NCI-H187 treated with DMSO at 0.1 percent for 48 hours (cell line): ENCODE measurements around the gene MYL12A.
"Not testable (repeated sequence)": the region's sequence is repeated elsewhere in the genome, so short reads cannot be mapped to it uniquely, and the experiment has no call there.

Experiments used
- DNase-seq: peaks from one replicate; lab custom pipeline; 2025; lab: John Stamatoyannopoulos, UW

MYL12A gene

GRCh38 chr18:3247240-3248061 is at the start of gene MYL12A:
TSS of gene MYL12A (plus strand) at chr18:3247801. CDS start at chr18:3253248, 5,447 bp downstream.
- DNase-seq: peak; percentile 61

DNA sequence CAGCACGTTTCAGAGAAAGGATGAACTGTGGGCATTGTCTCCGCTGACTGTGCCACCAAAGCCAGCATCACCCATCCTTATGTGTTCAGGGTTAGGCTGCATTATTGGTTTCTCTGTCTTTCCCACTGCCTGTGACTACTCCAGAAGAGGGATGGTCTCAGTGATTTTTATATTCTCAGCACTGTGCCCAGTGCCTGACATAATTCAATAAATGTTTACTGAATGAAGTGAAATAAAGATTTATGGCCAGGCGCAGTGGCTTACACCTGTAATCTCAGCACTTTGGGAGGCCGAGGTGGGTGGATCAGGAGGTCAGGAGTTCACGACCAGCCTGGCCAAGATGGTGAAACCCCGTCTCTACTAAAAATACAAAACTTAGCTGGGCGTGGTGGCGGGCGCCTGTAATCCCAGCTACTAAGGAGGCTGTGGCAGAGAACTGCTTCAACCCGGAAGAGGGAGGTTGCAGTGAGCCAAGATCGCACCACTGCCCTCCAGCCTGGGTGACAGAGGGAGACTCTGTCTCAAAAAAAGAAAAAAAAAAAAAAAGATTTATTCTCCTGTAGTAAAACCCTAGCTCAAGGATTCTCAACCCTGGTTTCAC is 49.2 kb upstream of the MYL12A start:
- DNase-seq: not testable (repeated sequence)

DNA sequence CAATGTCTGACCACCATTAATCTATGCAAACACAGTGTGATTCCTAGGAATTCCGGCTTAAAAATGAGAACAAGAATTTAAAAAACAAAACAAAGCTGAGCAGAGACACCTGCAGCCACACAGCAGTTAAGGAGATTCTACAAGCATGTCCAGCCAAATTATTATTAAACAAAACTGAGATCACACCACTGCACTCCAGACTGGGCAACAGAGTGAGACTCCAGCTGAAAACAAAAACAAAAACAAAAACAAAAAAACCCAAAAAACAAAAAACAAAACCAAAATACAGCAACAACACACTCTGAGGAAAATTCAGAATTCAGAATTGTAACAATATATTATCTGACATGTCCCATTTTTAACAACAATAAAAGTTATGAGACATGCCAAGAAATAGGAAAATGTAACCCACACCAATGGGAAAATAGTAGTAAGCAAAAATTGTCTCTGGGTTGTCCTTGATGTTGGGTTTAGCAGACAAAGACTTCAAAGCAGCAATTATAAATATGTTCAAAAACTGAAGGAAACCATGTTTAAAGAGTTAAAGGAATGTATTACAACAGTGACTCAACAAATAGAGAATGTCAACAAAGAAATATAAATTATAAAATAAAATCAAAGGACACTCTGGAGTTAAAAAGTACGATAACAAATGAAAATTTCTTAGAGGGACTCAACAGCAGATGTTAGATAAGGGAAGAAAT is 47.5 kb upstream of the MYL12A start:
- DNase-seq: no peak

DNA sequence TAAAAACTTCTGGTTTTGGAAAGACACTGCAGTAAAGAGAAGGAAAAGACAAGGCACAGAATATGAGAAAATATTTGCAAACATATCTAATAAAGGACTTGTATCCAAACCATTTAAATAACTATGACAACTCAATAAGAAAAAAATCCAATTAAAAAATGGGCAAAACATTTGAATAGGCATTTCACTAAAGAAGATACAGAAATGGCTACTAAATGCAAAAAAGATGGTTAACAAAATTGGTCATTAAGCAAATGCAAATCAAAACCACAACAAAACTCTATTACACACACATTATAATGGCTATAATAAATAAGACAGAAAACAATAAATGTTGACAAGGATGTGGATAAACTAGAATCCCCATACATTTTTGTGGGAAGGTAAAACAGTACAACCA is 42.4 kb upstream of the MYL12A start:
- DNase-seq: no peak

- DNase-seq: no peak
Measured at GRCh38 chr18:3207565-3207964, 40.0 kb upstream of the MYL12A start.

GRCh38 chr18:3209859-3210569 is 37.6 kb upstream of the MYL12A start:
- DNase-seq: no peak

DNA sequence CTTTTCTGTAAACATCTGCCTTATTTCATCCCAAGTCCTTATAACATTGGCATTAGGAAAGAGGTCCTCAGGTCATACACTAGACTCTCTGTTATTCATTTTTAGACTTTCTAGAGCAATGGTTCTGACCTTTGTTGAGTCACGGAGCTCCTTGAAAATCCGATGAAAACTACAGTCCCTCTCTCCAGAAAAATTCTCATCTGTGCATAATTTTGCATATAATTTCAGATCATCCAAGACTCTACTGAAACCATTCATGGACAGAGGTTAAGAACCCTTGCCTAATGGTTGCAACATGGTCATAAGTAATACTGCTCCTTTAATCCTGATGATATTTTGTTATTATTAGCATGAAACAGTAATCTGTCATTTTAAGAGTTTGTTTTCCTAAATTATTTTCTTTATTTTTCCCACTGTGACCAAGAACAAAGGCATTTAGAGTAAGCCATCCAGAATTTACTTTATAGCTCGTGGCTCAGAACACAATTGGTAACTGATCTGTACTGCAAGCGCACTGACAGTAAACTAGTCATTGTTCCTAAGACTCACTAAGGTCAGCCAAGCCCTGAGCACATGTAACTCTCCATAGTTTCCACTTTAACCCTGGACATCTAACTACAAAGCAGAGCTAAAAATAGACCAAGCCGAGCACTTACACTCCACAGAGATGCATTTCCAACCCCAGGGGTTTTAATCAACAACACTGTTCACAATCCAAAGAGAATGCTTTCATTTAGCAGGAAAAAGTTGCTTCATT is 36.2 kb upstream of the MYL12A start:
- no peak for DNase-seq

DNA sequence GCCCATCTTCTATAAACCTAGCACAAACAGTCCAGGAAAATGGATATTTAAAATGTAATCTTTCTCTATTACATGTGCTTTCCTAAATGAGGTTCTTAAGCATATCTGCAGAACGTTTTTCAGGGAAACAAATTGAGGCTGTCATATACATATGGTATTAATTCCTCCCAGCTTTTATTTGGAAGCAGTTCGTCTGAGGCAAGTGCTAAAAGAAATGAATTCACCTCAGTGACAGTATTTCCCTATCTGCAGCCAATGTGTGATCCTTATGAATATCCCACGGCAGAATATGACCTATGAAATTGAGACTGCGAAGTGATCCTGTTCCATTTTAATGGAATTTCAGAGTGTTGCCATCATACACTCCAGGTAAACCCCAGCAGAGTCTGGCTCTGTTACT is 34.9 kb upstream of the MYL12A start:
- DNase-seq: no peak

- no peak for DNase-seq
Measured at GRCh38 chr18:3213300-3214059, 34.1 kb upstream of the MYL12A start.

DNA sequence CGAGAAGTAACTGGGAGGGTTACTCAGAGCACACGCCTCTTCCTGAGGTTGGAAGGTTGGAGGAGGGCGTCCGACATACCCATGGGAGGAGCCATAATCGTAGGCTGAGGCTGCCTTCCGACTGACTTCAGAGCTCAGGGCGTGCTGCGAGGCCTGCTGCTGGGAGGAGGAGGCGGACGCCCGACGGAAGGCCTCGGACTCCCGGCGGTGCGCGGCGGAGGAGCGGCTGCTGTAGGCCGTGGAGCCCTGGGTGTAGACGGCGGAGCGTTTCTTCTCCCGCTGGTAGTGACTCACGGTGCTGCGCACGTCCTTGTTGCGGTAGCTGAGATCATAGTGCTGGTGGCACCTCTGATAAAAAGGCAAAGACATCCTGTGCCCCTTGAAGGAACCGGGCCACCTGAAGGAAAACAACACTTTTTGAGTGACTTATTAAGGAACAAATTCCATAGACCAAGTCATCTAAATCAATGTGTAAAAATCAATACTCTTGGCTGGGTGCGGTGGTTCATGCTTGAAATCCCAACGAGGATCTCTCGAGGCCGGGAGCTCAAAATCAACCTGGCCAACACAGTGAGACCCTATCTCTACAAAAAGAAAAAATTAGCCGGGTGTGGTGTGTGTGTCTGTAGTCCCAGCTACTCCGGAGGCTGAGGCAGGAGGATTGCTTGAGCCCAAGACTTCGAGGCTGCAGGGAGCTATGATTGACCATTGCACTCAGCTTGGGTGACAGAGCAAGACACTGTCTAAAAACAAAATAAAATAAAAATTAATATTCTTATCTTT is 32.6 kb upstream of the MYL12A start:
- DNase-seq: no peak

- no peak for DNase-seq
Measured at GRCh38 chr18:3216987-3217386, 30.6 kb upstream of the MYL12A start.

DNA sequence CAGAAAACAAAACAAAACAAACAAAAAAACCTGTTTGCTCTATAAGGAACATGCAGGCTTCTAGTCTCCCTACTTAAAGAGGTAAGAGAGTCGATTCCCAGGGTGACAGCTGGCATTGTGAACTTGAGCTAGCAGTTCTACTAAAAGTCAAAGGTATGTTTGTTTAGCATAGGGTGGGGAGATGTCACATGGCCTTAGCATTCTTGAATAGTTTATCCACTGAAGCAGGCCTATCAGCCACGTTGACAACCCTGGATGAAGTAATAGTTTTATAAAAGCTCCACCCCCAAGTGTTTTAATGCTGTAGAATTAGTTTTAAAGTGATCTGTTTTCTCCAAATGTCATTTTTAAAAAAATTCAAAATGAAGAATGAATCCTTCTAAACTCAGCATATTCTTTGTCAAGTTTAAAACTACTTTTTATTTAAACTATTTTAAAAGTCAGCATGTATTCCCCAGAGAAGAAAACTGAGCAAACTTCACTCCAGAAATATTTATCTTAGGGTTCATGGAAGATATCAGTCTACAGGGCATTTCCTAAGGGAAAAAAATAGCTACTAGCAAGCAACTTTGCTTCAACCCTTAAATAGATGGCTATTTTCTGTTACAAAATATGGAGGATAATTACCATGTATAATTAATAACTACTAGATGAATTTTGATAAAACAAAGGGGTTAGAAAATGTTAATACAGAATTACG is 29.5 kb upstream of the MYL12A start:
- no peak for DNase-seq

- DNase-seq: no peak
Measured at GRCh38 chr18:3218819-3219218, 28.8 kb upstream of the MYL12A start.

DNA sequence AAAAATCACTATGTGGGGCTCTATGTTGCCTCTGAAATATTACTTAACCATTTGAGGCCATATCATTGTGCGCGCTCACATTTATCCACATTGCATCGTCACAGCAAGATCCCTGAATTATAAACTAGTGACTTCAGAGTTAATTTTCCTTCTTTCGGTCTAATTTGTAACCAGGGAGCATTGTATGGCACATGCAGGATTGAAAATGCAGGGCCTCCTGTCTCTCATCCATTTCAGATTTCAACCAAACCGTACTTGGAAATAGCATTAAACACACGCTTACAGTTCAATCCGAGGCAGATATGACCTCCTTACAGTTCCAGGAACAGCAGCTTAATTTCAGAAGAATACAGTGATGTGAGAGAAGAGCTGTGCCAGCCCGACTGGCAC is 28.4 kb upstream of the MYL12A start:
- no peak for DNase-seq

DNA sequence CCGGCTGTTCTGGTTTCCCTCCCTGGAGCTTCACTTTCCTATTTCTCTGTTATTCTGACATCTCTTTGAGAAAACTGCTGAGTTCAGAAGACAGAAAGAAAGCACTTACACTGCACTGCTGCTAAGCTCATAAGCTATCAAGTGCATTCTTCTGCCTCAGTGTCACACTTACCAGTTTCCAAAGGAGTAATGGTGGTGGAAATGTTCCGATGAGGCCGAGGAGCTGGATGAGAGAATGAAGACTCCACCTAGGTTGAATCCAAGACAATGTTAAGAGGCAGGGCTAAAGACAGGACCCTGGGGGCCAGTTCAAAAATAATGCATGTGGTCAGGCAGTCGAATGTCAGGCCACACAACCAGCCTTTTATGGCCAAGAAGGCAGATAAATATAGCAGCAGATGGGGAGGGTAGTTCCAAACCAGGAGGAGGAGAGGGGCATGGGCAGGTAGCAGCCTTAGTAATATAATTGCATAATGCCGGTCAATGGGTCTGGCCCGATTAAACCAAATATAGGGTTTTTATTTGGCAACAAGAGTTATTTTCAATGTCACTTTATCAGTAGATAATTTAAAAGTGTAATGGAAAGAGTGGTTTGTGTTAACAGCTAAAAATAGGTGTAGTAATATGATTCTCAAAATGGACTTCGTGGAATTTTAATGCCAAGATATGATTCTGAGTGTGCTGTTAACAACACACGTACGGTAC is 27.8 kb upstream of the MYL12A start, which contains the start of gene MYOM1:
Gene MYOM1 (minus strand): TSS at position 338 of the 705 bp plus-strand sequence. CDS start 4,745 bp downstream, outside the sequence.
- DNase-seq: no peak

GRCh38 chr18:3220868-3221267 is 26.7 kb upstream of the MYL12A start:
- DNase-seq: not testable (repeated sequence)

DNA sequence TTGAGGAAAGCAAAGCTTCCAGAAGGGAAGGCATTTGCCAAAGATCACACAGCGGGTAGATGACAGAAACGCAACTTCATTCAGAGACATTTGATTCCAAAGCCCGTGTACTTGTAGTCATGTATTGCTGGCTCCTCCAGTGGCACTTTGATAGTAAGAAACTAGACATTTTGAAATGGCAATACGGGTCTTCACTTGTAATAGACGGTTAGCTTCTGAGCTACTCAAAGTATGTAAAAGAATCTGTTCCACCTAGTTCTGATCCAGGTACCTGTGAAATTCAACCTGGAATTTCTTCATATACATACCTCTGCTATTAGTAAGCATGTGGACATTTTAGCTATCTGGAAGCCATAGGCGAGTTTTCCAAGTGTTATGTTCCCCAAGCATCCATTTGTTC is 26.1 kb upstream of the MYL12A start:
- DNase-seq: no peak

GRCh38 chr18:3223356-3223755 is 24.2 kb upstream of the MYL12A start:
- no peak for DNase-seq

DNA sequence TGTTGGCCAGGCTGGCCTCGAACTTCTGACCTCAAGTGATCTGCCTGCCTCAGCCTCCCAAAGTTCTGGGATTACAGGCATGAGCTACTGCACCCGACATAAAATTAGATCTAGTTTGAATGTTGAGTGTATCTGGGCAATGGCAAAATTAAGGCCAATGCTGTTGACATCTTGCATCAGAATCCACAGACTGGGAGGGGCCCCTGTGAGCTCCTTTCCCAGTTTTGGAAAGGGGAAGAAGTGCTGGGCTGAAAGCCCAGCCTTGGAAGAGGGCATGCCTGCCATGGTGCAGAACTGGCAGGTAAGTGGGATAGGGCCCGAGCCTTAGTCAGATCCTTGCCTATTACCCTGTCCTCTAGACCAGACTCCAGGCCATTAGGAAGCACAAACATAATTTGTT is 23.4 kb upstream of the MYL12A start:
- DNase-seq: no peak
